Measurements from ENCODE around the gene MTM1.

The MTM1 gene

GRCh38 chrX:150649096-150649870 lies 80.9 kb downstream of the MTM1 start:
- DNase-seq (ENCODE audit: insufficient read length, low spot score) (no peak), FAIRE-seq (no peak)

DNA sequence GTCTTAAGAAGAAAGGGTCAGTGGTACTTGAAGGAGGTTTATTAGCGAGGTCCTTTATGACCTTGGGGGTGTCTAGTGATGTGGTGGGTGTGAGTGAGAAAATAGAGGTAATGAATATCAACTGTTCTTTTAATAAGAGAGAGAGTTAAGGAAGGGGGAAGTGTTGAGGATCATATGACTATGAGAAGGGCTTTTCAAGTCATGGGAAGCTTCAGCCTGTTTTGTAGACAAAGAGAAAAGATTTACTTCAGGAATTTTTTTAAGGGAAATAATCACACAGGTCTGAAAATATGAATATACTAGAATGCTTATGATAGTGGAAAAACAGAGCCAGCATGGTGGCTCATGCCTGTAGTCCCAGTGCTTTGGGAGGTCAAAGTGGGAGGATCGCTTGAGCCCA lies 83.5 kb downstream of the MTM1 start:
- FAIRE-seq (no peak), DNase-seq (ENCODE audit: insufficient read length, low spot score) (no peak)

DNA sequence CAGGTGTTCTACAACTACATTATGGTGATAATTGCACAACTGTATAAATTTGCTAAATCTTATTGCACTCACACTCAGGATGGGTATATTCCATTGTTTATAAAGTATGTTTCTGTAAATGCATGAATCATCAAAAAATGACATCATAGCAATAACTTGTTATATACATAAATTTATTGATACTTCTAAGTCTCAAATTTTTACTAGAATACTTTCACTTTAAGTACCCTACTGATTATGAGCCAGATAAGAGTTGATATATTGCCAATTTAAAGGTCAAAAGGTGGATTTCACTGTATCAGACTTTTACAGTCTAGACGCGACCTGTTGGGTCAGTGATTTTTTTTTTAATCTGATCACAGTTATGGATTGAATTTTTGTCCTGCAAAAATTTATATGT lies 87.4 kb downstream of the MTM1 start:
- FAIRE-seq (no peak), DNase-seq (ENCODE audit: insufficient read length, low spot score) (no peak)

DNA sequence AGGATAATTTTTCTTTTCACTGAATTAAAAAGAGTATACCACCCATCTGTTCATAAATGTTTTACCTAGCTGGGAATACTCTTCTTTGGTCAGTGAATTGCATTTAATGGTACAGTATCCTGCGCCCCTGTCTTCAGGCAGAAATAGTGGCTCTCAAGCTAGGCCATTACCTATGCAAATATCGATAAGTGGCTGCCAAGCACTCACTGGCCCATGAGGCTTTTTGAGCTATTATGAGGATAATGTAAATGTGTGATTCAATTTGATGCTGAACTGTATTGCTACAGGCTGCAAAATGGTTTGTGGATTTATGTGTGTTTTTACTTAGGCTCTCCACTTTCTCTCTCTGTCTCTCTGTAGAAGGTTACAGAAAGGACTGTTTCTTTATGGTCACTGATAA lies 94.7 kb downstream of the MTM1 start:
- no peak for FAIRE-seq
- no peak for DNase-seq (ENCODE audit: insufficient read length, low spot score)

DNA sequence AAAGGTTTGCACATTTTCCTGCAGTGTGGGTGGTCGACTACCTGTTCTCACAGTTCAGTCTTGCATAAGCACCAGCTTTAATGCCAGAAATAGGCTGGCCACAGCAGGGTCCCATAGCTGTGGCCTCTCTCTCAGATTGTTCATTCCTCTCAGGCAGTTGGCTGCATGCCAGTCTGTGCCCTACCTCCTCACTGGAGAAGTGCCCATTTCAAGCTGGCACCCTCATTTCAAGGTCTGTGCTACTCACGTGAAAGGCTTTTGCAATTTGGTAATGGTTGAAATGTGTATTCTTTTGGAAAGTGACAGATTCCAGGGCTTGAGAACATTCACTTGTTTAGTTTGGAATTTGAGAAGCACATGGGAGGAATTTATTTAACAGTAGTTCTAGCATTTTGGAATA lies 95.9 kb downstream of the MTM1 start:
- DNase-seq (ENCODE audit: insufficient read length, low spot score) (no peak), FAIRE-seq (no peak)

DNA sequence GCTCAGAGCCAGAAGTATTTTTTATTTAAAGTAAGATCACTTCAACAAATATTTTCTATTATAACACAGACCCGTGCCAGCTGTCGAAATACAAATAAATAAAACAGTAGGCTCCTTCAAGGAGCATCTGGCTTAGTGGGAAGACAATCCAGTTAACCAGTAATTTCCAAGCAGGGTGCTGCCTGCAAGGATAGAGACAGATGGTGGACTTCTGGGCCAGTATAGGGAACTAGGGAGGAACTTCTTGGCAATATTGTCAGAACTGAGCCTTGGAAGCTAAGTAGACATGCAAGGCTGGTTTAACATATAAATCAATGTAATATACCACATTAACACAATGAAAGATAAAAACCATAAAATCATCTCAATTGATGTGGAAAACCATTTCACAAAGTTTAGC lies 107.8 kb downstream of the MTM1 start:
- no peak for DNase-seq (ENCODE audit: insufficient read length, low spot score)
- FAIRE-seq = no peak

- peak; percentile 86 for FAIRE-seq
- DNase-seq (ENCODE audit: insufficient read length, low spot score) = no peak
These were observed 112.6 kb downstream of the MTM1 start for GRCh38 chrX:150680974-150681373.

DNA sequence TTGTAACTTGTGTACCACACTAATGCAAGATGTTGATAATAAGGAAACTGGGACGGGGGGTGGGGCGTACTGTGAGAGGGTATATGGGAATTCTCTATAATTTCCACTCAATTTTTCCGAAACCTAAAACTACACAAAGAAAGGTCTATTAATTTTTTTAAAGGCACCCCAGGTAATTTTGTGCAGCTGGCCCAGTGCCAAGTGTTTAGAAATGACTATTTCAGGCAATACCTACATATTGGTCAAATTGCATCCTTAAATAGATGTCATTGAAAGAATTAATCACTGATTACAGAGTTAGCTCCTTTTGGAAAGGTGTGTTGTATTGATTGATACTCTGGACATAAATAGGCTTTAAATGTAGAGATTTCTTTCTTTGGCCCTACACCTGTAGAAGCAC lies 114.7 kb downstream of the MTM1 start:
- FAIRE-seq (no peak), DNase-seq (ENCODE audit: insufficient read length, low spot score) (no peak)

GRCh38 chrX:150683536-150684146 lies 115.2 kb downstream of the MTM1 start:
- DNase-seq (ENCODE audit: insufficient read length, low spot score) = no peak
- peak; percentile 93 for FAIRE-seq

- DNase-seq (ENCODE audit: insufficient read length, low spot score) = no peak
- no peak for FAIRE-seq
These were observed 120.6 kb downstream of the MTM1 start for GRCh38 chrX:150688911-150689451.

GRCh38 chrX:150690126-150690525 lies 121.7 kb downstream of the MTM1 start:
- DNase-seq (ENCODE audit: insufficient read length, low spot score) = no peak
- FAIRE-seq = no peak

DNA sequence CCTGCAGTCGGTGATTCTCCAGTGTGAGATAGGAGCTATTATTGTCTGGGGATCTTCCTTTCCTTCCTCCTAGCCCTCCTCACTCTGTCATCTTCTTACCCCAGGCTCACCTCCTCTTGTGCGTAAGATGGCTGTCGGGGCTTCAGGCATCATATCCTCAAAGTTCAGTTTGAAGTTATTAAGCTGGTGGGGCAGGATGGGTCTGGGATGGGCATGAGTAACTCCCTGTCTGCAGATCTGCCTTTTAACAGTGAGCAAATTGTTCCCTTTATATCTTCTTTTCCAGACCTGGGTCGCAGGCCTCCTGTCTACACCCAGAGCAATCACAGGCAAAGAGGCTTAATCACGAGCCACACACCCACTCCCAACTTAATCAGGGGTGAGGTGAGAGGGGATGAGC lies 123.9 kb downstream of the MTM1 start:
- FAIRE-seq = peak; percentile 82
- DNase-seq (ENCODE audit: insufficient read length, low spot score) = no peak

- DNase-seq (ENCODE audit: insufficient read length, low spot score) (peak; percentile 50), FAIRE-seq (no peak)
These were observed 124.7 kb downstream of the MTM1 start, which contains the start of gene MTMR1 for GRCh38 chrX:150692831-150693724. TSS of gene MTMR1 (plus strand) at chrX:150693396. CDS start at chrX:150693531, 135 bp downstream.

GRCh38 chrX:150693725-150694574 lies 125.5 kb downstream of the MTM1 start:
- peak; percentile 88 for DNase-seq (ENCODE audit: insufficient read length, low spot score)
- FAIRE-seq = peak; percentile 96

GRCh38 chrX:150694738-150695410 lies 126.5 kb downstream of the MTM1 start:
- no peak for DNase-seq (ENCODE audit: insufficient read length, low spot score)
- no peak for FAIRE-seq

DNA sequence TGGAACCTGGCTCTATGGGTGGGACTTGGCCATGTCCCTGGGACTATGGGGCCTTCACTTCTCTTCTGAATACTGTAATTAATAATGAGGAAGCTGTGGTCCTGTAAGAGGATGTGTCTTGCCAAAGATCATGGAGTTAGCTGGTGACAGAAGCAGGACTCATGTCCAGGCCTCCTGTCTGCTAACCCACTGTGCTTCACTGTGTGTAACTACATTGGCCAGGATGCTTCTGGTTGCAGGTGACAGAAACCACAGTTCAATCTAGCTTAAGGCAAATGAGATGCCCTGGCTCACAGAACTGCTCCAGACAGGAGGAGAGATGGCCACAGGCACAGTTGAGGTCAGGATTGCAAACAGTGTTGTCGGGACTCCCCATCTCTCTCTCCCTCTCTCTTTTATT lies 127.9 kb downstream of the MTM1 start:
- FAIRE-seq (no peak), DNase-seq (ENCODE audit: insufficient read length, low spot score) (no peak)

DNA sequence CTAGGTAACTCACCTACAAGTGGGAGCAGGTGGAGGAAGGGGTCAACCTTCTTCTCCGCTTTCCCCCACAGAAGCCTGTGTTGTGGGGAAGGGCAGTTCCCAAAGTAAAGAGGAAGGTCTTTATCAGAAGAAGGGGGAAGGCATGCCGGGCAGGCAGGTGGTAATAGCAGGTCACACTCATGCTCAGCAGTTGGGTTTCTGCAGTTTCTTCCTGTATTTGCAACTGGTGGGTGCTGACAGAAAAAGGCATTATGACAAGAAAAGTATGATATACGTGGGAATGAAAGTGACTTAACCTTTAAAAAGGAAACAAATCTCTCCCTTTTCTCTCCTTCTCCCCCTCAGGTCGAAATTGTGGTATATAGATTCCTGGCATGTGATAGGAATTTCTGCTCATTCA lies 128.4 kb downstream of the MTM1 start:
- FAIRE-seq (peak; percentile 79), DNase-seq (ENCODE audit: insufficient read length, low spot score) (no peak)

DNA sequence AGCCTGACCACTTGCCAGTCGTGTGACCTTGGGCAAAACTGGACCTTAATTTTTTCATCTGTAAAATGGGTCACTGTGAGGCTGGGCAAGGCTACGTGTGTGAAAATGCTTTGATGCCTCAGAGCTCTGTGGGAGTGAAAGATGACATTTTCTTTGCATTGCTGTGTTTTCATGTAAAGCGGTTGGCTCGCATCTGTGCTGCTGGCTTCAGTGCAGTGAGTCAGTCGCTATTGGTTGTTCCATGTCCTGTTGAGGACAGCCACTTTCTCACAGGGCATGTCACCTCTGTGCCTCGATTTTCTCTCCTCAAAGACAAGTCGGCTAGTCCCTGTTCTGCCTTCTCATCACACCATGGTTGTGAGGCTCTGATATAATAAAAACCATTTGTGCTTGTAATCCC lies 129.2 kb downstream of the MTM1 start:
- FAIRE-seq (peak; percentile 87), DNase-seq (ENCODE audit: insufficient read length, low spot score) (no peak)

GRCh38 chrX:150698981-150699380 lies 130.6 kb downstream of the MTM1 start:
- FAIRE-seq (no peak), DNase-seq (ENCODE audit: insufficient read length, low spot score) (no peak)

DNA sequence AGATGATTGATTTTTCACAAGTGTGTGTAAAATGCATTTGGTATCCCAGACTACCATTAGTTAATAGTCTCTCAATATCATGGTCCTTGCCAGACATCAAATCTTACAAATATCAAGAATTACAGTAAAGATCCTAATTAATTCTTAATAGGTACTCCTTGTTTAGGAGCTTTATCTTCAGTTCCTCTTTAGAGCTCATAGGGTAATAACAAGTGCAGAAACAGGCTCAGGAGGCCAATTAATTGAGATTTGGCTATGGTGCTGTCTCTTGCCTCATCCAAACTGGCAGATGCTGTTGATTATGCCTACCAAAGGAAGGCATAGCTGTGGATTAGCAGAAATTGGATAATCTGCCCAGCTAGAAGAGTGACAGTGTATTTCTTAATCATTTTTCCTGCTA lies 131.7 kb downstream of the MTM1 start:
- FAIRE-seq = no peak

More for the DNA sequence above, 131.7 kb downstream of the MTM1 start:
- no peak for DNase-seq (ENCODE audit: insufficient read length, low spot score)

Data from GM19239 (cell line).